HG03439 (cell line): ENCODE data around the gene GYPE.
"Not testable (repeated sequence)": the region's sequence is repeated elsewhere in the genome, so short reads cannot be mapped to it uniquely, and the experiment has no call there.

ENCODE experiments used
- ATAC-seq: cut with Tn5 transposase; IDR thresholded peaks from one replicate; pipeline ENCODE4 v1.9.1; 2021; ENCODE audit warnings: mild to moderate bottlenecking, moderate library complexity; ENCODE audit not compliant: unreplicated experiment

GYPE gene

GRCh38 chr4:143905440-143905839, at the start of gene GYPE:
TSS of gene GYPE (minus strand) at chr4:143905559. CDS start at chr4:143905507, 52 bp downstream.
- ATAC-seq: not testable (repeated sequence)

- not testable (repeated sequence) for ATAC-seq
These were observed 46.2 kb upstream of the GYPE start for GRCh38 chr4:143951458-143951972.

- not testable (repeated sequence) for ATAC-seq
These were observed 45.6 kb upstream of the GYPE start for GRCh38 chr4:143950967-143951366.

GRCh38 chr4:143950185-143950584, 44.8 kb upstream of the GYPE start:
- ATAC-seq: not testable (repeated sequence)

- ATAC-seq: not testable (repeated sequence)
These were observed 42.1 kb upstream of the GYPE start for GRCh38 chr4:143947493-143947892.

- not testable (repeated sequence) for ATAC-seq
These were observed 35.3 kb upstream of the GYPE start for GRCh38 chr4:143940708-143941107.

- ATAC-seq: no peak
These were observed 34.2 kb upstream of the GYPE start for GRCh38 chr4:143939528-143939927.

- ATAC-seq: not testable (repeated sequence)
These were observed 33.5 kb upstream of the GYPE start for GRCh38 chr4:143938890-143939289.

GRCh38 chr4:143921181-143921580, 15.8 kb upstream of the GYPE start:
- no peak for ATAC-seq

- not testable (repeated sequence) for ATAC-seq
These were observed 11.1 kb upstream of the GYPE start for GRCh38 chr4:143916485-143916884.

- peak; percentile 32 for ATAC-seq
These were observed 7.1 kb upstream of the GYPE start for GRCh38 chr4:143912478-143912877.

GRCh38 chr4:143911528-143912417, 6.4 kb upstream of the GYPE start:
- ATAC-seq: peak; percentile 83

GRCh38 chr4:143910906-143911305, 5.5 kb upstream of the GYPE start:
- not testable (repeated sequence) for ATAC-seq

- peak; percentile 37 for ATAC-seq
These were observed 2.5 kb upstream of the GYPE start for GRCh38 chr4:143907811-143908210.

GRCh38 chr4:143904431-143904830, 928 bp downstream of the GYPE start:
- ATAC-seq: not testable (repeated sequence)

GRCh38 chr4:143890323-143890722, 15.0 kb downstream of the GYPE start:
- not testable (repeated sequence) for ATAC-seq

GRCh38 chr4:143888189-143888588, 17.2 kb downstream of the GYPE start:
- not testable (repeated sequence) for ATAC-seq

GRCh38 chr4:143884965-143885364, 20.4 kb downstream of the GYPE start:
- ATAC-seq: not testable (repeated sequence)

GRCh38 chr4:143883529-143883928, 21.8 kb downstream of the GYPE start:
- ATAC-seq: no peak

- no peak for ATAC-seq
These were observed 22.5 kb downstream of the GYPE start for GRCh38 chr4:143882892-143883291.

- not testable (repeated sequence) for ATAC-seq
These were observed 25.8 kb downstream of the GYPE start for GRCh38 chr4:143879561-143879960.

- ATAC-seq: not testable (repeated sequence)
These were observed 30.0 kb downstream of the GYPE start for GRCh38 chr4:143875357-143875756.
